NCI-H2196 treated with DMSO at 0.1 percent for 48 hours (cell line): ENCODE data around the gene PISD.

Experiments used
- DNase-seq: peaks from one replicate; lab custom pipeline; 2025; ENCODE audit not compliant: unreplicated experiment; lab: John Stamatoyannopoulos, UW

The PISD gene

DNA sequence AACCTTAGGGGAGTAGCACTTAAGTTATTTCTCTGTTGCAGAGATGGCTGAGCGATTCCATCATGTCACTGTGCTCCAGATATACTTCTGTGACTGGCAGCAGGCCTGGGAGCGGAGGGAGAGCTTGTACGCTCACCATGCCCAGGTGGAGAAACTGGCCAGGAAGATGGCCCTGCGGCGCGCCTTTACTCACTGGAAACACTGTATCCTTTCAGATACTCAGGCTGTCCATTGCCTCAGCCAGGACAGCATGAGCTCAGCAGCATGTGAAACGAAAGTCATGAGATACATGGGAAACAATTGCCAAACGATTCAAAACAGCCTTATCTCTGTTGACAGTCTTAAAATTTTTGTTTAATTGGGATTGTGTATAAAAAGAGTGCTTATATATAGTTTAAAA, 86.8 kb downstream of the PISD start:
- DNase-seq: no peak

DNA sequence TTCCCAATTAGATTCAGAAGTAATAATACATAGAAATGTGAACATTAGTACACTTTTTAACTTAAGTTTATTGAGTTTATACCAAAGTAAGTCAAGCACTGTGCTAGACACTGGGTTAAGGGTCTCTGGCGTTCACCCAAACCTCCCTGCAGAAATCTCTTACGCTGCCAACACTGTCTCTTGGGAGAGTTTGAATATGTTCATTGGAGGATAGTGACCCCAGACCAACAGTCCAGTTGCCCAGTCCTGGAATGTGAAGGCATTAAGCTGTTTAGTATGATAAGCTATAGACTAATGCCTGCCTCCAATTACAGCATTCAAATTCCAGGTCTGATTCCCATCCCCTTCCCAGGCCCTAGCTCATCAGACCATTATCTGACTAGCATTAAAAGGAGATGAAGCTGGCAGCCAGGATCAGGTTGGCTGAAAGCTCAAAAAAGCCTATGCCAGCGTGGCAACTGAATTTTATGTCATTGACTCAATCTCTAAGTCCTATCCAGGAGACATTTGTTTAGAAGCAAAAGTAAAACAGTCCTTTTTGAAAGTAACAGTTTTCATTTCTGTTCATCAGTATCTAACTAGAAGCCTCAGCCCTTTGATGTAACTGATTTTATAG, 87.9 kb downstream of the PISD start:
- no peak for DNase-seq

DNA sequence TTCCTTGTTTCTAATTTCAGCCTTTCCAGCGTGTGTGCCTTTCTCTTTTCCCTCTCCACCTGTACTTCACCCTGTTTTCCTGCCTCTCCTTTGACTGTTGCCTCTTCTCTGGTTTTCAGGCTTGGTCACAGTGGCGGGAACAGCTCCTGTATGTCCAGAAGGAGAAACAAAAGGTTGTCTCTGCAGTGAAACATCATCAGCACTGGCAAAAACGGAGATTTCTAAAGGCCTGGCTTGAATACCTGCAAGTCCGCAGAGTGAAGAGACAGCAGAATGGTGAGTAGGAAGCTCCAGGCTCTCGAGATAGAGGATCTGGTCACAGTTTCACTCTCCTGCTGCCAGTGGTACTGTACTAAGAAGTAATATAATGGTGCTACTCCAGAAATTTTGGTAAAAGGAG, 89.1 kb downstream of the PISD start:
- no peak for DNase-seq

DNA sequence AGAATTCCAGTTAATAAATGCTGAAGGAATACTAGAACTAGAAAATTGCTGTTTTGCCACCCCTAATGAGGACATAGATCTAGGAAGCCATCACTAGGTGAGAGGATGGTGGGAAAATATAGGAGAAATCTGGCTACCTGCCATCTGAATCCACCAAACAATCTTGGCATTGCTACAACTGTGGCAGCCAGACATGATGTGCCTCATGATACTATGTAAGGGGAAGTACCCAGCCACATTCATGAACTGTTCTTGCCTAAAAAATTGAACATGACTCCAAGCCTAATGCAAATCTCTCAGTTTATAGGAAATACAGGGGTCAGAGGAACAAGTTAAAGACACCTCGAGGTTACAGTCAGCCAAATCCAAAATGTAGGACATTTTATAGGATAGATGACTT, 92.9 kb downstream of the PISD start:
- no peak for DNase-seq
